Thyroid gland (tissue), 4 donors: ENCODE results near the gene INPP5A. TPM values are rescaled to one million over a fixed set of nuclear protein-coding genes. Genes with fewer than 3 reads are reported as not detected.

ENCODE experiments used
- DNase-seq, 2 donors: peaks; one replicate each; pipeline ENCODE4 v3.0.0-alpha.2; 2019
- H3K27ac ChIP-seq, 3 donors: fragments of 200-600 bp; sonication (generic); 1 replicate in 2 of 3; 2 replicates in 1 of 3; pipeline ENCODE4 v1.5.1; 2016 to 2019; ENCODE audit warnings: mild to moderate bottlenecking in 1 of 3, moderate library complexity in 1 of 3
- H3K27me3 ChIP-seq: fragments of 200-600 bp; sonication (generic); one replicate; pipeline ENCODE4 v1.5.1; 2019
- H3K36me3 ChIP-seq, 2 donors: fragments of 200-600 bp; sonication (generic); one replicate each; pipeline ENCODE4 v1.5.1; 2016 to 2019
- H3K4me1 ChIP-seq, 2 donors: fragments of 200-600 bp; sonication (generic); one replicate each; pipeline ENCODE4 v1.5.1; 2017 to 2019
- H3K4me3 ChIP-seq, 3 donors: fragments of 200-600 bp; sonication (generic); replicated peaks in 1 of 3; 1 replicate in 2 of 3; 2 replicates in 1 of 3; pipeline ENCODE4 v1.5.1; 2016; ENCODE audit warnings: mild to moderate bottlenecking in 1 of 3
- H3K9me3 ChIP-seq: fragments of 200-600 bp; sonication (generic); one replicate; pipeline ENCODE4 v1.5.1; 2017
- CTCF ChIP-seq, 6 experiments: fragments of 200-600 bp in 3 of 6; fragments of 450-650 bp in 3 of 6; sonication (generic) in 3 of 6; IDR thresholded peaks; one replicate each; pipeline ENCODE4 v1.5.1; 2016 to 2019; ENCODE audit warnings: antibody characterized with exemption in 6 of 6, mild to moderate bottlenecking in 2 of 6, inconsistent platforms in 1 of 6, moderate library complexity in 1 of 6
- POLR2A ChIP-seq, 2 donors: fragments of 450-650 bp; IDR thresholded peaks; one replicate each; pipeline ENCODE4 v1.6.1; 2017; ENCODE audit warnings: antibody characterized with exemption in 2 of 2, mild to moderate bottlenecking in 2 of 2, moderate library complexity in 1 of 2
- WGBS, 2 donors: methylation state at CpG; one replicate each; pipeline ENCODE4 v1.1.5; 2017; 5-methylcytosine and 5-hydroxymethylcytosine counted together
- intact Hi-C: fragments of 100-400 bp; cut with DNase I; formaldehyde crosslinking; loops from one replicate; pipeline ENCODE4 v1.15.1; 2023
- total RNA-seq, 4 donors: library from RNA; depleted of rRNA; stranded (reverse); fragments of >200 nt; gene quantifications; one replicate each; pipeline ENCODE4 v1.2.3, GENCODE V29; 2016

Gene INPP5A
- total RNA-seq, 4 donors from 2014 or later, result 30.4 to 75.8 (median 41.1) TPM

DNA sequence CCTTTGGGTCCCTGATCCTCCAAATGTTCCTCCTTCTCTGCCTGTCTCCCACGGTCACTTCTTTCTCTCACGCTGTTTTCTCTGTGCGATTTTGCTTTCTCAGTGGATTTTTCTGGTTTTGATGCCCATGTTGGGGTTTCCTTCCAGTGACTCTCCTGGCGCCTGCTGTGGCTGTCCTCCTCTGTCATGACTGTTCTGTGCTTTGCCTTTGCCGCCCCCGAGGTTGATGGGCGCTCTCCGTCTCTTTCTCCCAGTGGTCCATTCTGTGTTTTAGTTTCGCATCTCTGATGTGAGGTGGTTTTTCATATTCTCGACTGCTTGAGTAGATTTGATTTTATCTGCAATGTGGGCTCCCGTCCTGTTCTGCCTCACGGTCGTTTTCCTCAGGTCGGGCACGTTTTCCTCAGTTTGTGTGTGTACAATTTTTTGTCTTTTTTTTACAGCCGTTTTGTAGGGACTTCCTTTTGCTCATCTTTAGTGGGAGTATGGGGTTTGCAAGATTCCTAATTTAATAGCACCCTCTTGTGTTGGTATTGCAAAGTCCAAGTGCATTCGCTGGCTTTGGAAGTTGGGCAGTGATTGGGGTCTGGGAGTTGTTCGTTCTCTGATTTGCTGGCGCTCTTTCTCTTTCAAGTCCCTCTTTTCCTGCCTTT, 100.0 kb downstream of the INPP5A start:
- 38 to 44% methylated on average over 19 of the region's 19 CpGs for WGBS, 2 donors
- Histone ChIP-seq H3K4me3 (no peak overlapping the region), H3K4me1 (peaks cover 2 to 16% of the 10 kb centered on the region in 2 donors), H3K27ac (no peak overlapping the region), H3K27me3 (no peaks in the 10 kb centered on the region), H3K9me3 (no peaks in the 10 kb centered on the region), H3K36me3 (no peaks in the 10 kb centered on the region)
- intact Hi-C loops, result loop anchor here (1.0 to 10.0 kb wide), 2 partner anchors 178 to 413 kb away; no protein-coding TSS in a partner anchor
- DNase-seq, result no peak
- TF ChIP-seq POLR2A (IDR thresholded peaks at IDR 0.05) (no peak), CTCF (IDR thresholded peaks at IDR 0.05) (peak in 5 of 6 experiments; percentile 37 to 93 (median 65))

- WGBS, 2 donors, result 67 to 74% methylated on average over 8 of the region's 8 CpGs
- no peak for DNase-seq
- peaks cover 2 to 12% of the 10 kb centered on the region in 2 donors for H3K4me1 ChIP-seq
- no peaks in the 10 kb centered on the region for H3K9me3 ChIP-seq
- H3K27ac ChIP-seq, result no peak overlapping the region
- H3K4me3 ChIP-seq, result no peak overlapping the region
- TF ChIP-seq POLR2A (IDR thresholded peaks at IDR 0.05) (no peak), CTCF (IDR thresholded peaks at IDR 0.05) (no peak)
- H3K36me3 ChIP-seq, result no peaks in the 10 kb centered on the region
- intact Hi-C loops, result loop anchor here (1.0 to 10.0 kb wide), 2 partner anchors 179 to 413 kb away; no protein-coding TSS in a partner anchor
- H3K27me3 ChIP-seq, result no peaks in the 10 kb centered on the region
Observed at GRCh38 chr10:132638130-132638515, 100.5 kb downstream of the INPP5A start.

GRCh38 chr10:132639470-132639869, 101.9 kb downstream of the INPP5A start:
- H3K27me3 ChIP-seq, result no peaks in the 10 kb centered on the region
- no peaks in the 10 kb centered on the region for H3K9me3 ChIP-seq
- no peak overlapping the region for H3K4me3 ChIP-seq
- H3K27ac ChIP-seq, result no peak overlapping the region
- DNase-seq, result no peak
- TF ChIP-seq POLR2A (IDR thresholded peaks at IDR 0.05) (no peak), CTCF (IDR thresholded peaks at IDR 0.05) (no peak)
- no peaks in the 10 kb centered on the region for H3K36me3 ChIP-seq
- WGBS, 2 donors, result 97% methylated on average over 4 of the region's 4 CpGs
- intact Hi-C loops, result loop anchor here (10.0 kb wide), 1 partner anchor 415 kb away; no protein-coding TSS in a partner anchor
- H3K4me1 ChIP-seq, result peaks cover 2 to 6% of the 10 kb centered on the region in 2 donors

DNA sequence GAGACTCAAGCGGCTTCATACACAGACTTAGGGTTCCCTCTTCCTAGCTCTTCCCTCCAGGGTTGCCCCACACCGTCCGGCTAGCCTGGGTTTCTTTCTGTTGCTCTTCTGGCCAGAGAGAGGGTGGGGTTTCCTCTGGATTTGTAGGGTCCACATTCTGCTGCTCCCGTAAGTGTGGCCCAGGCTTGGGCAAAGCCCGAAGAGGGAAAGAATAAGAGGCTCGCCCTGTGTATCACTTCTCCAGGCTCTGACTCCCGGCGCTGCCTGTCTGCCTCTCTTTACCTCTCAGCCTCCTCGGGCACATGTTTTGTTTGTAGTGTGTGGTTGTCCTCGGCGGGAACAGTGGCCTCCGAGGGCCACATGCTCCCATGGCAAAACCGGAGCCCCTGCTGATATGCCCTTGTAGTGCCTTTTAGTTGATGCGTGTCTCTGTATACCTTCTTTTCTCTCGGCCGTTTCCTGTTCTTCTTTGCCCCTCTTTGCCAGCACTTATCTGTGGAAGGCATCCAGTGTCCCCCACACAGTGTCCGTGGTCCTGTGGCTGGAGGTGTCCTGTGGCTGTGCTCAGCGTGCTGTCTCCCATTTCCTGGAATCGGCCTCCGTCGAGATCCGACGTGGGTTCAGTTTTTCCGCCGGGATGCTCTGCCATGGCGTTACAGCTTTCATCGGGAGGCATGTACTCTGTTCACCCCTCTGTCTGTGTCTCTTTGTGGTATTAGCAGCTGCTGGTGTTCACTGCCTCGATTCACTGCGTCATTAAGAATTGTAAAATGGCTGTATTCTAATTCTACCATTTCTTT, 102.9 kb downstream of the INPP5A start:
- Histone ChIP-seq H3K9me3 (no peaks in the 10 kb centered on the region), H3K4me1 (peaks cover 2 to 6% of the 10 kb centered on the region in 2 donors), H3K36me3 (no peaks in the 10 kb centered on the region), H3K27ac (no peak overlapping the region), H3K27me3 (no peaks in the 10 kb centered on the region), H3K4me3 (no peak overlapping the region)
- TF ChIP-seq POLR2A (IDR thresholded peaks at IDR 0.05), result no peak
- TF ChIP-seq CTCF (IDR thresholded peaks at IDR 0.05), result no peak
- DNase-seq, result no peak
- intact Hi-C loops, result loop anchor here (5.0 kb wide), 1 partner anchor 253 kb away; no protein-coding TSS in a partner anchor
- WGBS, 2 donors, result 94 to 97% methylated on average over 27 to 29 of the region's 29 CpGs
